Stimulated activated CD4-positive, alpha-beta T cell treated with anti-CD3 and anti-CD28 coated beads, Interleukin-15, amount 100 ng/mL, for 1 hour (primary cell): ENCODE results near the gene PROK2.
A peak's percentile ranks its signal among the peaks of the same experiment; 100 is the strongest.

Experiments
- DNase-seq, 2 donors: peaks; one replicate each; pipeline ENCODE4 v3.0.0-alpha.2; 2020; ENCODE audit warnings: low read depth in 1 of 2, low spot score in 1 of 2

The PROK2 gene

DNA sequence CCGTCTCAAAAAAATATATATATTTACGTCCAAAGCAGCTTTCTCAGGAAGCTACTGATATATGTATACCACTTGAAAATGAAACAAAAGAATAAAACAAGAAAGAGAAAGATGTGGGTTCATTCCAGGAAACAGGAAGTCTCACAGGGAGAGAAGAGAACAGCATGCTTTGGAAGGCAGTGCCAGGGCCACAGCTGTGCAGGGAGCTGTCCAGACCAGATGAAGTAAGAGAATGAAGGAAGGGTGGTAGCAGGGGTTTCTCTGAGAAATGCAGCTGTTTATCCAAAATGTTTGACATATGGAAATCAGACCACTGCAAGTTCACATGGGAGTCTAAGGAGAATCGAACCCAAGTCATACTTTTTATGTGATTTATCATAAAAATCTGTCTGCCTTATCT is 40.2 kb downstream of the PROK2 start:
- no peak for DNase-seq

- DNase-seq = no peak
Measured at GRCh38 chr3:71742621-71743020, 42.3 kb downstream of the PROK2 start.

- DNase-seq = no peak
Measured at GRCh38 chr3:71734881-71735280, 50.1 kb downstream of the PROK2 start.

DNA sequence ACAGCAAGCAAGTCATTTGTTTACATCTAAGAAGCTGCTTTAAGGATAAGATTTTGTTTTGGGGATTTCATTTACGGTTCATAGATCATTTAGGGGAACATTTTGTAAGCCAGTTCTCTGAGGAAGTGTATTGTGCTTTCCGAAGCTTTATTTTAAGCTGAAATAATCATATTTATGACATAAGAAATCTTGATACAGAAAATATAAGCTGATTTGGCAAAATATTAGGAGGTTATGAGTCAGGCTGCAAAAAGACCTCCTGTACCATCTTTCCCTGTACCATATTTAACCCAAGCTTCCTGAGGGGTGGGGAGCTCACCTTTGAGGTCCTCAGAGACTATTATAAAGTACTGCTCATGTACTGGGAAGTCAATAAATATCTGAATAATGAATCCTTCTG is 51.6 kb downstream of the PROK2 start:
- DNase-seq = no peak

- DNase-seq = no peak
Measured at GRCh38 chr3:71732637-71733036, 52.3 kb downstream of the PROK2 start.

DNA sequence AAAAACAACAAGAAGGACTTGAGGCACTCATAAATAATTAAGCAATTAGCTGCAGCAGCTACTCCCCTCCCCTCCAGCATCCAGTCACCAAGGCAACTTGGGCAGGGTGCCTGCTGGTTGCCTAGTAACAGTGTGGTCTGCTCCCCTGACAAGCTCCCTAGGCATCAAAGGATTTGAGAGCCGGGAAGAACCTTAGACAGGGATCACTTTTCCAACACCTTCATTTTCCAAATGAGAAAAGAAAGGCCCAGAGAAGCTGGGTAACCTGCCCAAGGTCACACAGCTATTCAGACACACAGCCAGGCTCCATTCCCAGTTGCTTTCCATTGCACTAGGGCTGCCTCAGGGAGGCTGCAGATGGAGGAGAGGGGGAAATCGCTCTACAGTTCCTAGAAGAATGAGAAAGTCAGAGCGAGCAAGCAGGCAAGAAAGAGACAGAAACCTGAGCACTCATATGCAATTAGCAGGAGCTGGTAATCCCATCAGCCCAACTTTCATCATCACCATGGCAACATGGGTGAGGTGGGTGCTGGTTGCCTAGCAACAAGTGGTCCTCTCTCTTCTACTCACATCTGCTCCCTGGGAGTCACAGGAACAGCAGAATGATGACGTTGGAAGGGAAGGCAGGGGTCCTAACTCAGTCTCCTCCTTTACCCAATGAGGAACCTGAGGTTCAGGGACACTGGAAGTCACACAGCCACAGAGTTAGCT is 56.2 kb downstream of the PROK2 start:
- no peak for DNase-seq

GRCh38 chr3:71726146-71726545 is 58.8 kb downstream of the PROK2 start:
- DNase-seq = no peak

GRCh38 chr3:71725271-71725991 is 59.5 kb downstream of the PROK2 start, which contains the start of gene EIF4E3:
EIF4E3 (minus strand) TSS chr3:71725402; CDS start chr3:71725367, 35 bp downstream.
- DNase-seq = peak in 1 of 2 donors; percentile 33

GRCh38 chr3:71724584-71725270 is 60.2 kb downstream of the PROK2 start:
- peak in 1 of 2 donors; percentile 23 for DNase-seq

GRCh38 chr3:71724171-71724453 is 60.8 kb downstream of the PROK2 start:
- no peak for DNase-seq

DNA sequence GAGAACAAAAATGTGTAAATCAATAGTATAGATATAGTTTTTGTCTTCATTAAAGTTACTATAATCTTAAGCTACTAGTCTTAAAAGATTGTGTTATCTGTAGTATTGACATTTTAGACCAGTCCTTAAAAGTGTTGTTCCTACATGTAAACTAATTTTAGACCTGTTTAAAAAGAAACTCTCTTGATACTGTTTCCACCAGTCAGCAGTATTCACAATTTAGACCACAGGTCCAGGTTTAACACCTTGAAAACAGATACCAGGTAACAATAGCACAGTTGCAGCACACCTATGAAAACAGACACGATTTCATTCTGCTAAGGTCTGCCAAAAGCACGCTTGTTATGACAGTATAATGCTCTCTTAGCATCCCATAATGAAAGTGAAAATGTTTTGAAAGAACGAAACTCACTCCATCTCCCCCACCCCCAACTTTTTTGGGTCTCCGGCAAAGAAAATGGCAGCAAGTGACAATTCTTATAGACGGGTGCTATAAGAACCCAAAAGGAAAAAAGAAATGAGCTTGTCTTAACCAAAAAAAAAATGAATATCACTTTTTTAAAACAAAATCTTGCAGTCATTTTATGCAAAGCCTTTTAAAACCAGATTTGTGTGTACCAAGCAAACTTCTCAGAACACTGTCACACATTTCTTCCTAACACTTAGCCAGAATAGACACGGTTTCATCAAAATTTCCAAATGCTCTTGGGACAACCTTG is 61.3 kb downstream of the PROK2 start:
- no peak for DNase-seq

DNA sequence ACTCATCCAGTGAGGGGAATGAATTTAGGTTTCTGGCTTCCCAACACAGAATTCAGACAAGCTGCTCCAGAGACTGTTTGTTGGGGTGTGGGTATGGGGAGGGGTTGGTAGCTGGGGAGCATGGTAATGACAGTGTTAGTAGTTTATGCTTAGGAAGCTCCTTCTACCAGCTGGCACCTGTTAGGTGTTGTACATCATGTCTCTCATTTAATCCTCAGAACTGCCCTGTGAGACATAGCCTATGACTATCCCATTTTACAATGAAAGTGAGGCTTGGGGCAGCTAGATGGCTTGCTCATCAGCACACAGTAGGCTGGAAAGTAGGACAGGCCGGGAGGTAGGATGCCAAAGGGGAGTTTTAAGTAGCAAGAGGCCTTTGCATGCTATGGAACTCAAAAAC is 62.3 kb downstream of the PROK2 start:
- no peak for DNase-seq
